ENCODE results near the gene CNTRL.

DNA sequence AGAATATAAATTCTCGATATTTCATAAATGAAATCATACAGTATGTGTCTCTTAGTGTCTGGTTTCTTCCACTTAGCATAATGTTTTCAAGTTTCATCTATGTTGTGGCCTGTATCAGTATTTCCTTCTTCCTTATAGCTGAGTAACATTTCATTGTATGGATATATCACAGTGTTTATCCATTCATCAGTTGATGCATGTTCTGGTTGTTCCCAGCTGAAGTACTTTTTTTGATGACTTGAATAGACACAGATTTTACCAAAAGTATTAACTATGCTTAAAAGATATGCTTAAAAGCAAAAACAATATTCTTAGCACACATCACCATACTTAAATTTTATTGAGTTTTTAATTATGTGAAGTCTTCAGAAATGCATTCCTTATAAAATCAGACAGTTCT, 114.3 kb downstream of the CNTRL start:
- TF ChIP-seq, protein P1, sequence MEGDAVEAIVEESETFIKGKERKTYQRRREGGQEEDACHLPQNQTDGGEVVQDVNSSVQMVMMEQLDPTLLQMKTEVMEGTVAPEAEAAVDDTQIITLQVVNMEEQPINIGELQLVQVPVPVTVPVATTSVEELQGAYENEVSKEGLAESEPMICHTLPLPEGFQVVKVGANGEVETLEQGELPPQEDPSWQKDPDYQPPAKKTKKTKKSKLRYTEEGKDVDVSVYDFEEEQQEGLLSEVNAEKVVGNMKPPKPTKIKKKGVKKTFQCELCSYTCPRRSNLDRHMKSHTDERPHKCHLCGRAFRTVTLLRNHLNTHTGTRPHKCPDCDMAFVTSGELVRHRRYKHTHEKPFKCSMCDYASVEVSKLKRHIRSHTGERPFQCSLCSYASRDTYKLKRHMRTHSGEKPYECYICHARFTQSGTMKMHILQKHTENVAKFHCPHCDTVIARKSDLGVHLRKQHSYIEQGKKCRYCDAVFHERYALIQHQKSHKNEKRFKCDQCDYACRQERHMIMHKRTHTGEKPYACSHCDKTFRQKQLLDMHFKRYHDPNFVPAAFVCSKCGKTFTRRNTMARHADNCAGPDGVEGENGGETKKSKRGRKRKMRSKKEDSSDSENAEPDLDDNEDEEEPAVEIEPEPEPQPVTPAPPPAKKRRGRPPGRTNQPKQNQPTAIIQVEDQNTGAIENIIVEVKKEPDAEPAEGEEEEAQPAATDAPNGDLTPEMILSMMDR (IDR thresholded peaks at IDR 0.05 in 8 of 11, conservative IDR thresholded peaks at IDR 0.05 in 3 of 11) = no peak
- no peak for TF ChIP-seq POLR2A (IDR thresholded peaks at IDR 0.05)
